ENCODE results near the gene DLGAP3.

- no peak for TF ChIP-seq CTCF (conservative IDR thresholded peaks at IDR 0.05; ENCODE audit: low read depth, low read length)
- TF ChIP-seq EZH2 (IDR thresholded peaks at IDR 0.05; ENCODE audit: borderline replicate concordance, low read depth, low read length, poor library complexity, severe bottlenecking), result no peak
Observed at GRCh38 chr1:34978921-34979320, 49.5 kb upstream of the DLGAP3 start.
